Stimulated activated CD4-positive, alpha-beta T cell treated with anti-CD3 and anti-CD28 coated beads, Interleukin-4, amount 100 ng/mL, for 4 hours (primary cell): ENCODE measurements around the gene PHOSPHO1.
A peak's percentile ranks its signal among the peaks of the same experiment; 100 is the strongest.

Experiments
- DNase-seq, 2 experiments: peaks; one replicate each; pipeline ENCODE4 v3.0.0-alpha.2; 2020

The PHOSPHO1 gene

GRCh38 chr17:49217651-49218413 is 12.8 kb downstream of the PHOSPHO1 start:
- peak in 1 of 2 experiments; percentile 62 for DNase-seq

- no peak for DNase-seq
Measured at GRCh38 chr17:49216953-49217650, 13.5 kb downstream of the PHOSPHO1 start.

DNA sequence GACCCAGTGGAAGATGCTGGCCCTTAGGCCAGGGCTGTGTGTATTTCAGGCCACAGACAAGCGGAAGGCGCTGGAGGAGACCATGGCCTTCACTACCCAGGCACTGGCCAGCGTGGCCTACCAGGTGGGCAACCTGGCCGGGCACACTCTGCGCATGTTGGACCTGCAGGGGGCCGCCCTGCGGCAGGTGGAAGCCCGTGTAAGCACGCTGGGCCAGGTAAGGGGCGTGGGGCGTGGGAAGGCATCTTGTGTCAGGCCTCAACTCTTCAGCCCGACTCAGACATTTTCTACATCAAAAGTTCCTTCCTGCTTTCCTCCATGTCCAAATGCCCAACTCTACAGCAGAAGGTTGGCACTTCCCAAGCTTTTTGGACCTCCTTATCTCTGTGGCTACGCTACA is 14.1 kb downstream of the PHOSPHO1 start:
- DNase-seq, result no peak

DNA sequence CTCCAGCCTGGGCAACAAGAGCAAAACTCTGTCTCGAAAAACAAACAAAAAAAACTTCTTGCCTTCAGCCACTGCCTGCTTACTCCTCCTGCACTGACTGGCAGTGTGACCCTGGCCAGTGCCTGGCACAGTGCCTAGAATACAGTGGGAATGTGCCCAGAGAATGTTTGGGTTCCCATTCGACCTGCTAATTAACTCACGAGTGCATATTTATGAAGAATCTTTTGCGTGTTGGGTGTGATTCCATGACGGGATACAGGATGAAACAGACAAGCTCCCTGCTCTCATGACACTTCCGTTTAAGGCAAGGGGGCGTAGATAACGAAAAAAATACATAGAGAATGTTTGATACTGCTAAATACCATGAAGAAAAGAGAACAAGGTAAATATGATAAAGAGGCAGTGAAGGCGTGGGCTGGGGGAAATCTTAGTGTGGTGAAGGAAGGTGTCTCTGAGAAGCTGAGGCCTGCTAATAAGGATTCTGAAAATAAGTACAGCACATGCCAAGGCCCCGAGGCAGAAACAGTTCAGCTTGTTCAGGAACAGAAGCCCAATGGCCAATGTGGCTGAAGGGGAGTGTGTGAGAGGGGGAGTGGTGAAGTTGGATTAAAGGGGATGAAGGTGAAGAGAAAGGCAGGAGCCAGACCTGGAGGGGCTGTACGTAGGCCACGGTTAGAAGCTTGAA is 15.8 kb downstream of the PHOSPHO1 start:
- DNase-seq, result no peak

DNA sequence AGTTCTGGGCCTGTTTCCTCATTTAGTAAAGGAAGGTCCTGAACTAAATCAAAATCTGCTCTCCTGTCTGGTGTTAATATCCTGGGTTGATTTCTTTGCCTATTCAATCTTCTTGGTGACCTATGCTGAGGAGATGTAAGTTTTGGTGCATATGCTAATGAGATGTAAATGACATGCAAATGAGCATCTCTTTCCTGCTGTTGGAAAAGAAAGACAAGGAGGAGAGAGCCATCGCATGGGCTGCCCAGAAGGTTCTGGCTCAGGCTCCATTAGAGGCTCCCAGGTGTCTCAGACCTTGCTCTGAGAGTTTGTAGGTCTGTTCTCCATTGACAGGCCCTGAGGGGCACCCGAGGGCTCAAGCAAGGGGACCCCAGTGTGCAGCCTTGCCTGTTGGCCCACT is 16.7 kb downstream of the PHOSPHO1 start:
- no peak for DNase-seq

DNA sequence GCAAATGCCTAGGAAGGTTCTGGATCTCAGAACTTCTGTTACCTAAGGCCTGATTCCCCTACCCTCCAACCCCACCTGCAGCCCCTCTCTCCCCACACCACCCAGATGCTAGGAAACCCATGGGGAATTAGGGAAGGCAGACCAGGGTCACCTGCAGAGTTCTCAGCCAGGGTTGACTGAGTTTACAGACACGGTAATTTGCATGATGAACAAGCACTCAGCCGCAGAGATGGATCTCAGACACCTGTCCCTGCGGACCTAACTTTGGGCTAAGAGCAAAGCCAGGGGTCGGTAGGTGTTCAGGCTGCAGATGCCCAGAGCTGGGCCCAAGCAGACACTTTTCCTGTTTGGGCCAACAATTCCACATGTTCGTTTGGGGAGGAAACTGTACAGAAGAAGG is 17.2 kb downstream of the PHOSPHO1 start:
- no peak for DNase-seq

DNA sequence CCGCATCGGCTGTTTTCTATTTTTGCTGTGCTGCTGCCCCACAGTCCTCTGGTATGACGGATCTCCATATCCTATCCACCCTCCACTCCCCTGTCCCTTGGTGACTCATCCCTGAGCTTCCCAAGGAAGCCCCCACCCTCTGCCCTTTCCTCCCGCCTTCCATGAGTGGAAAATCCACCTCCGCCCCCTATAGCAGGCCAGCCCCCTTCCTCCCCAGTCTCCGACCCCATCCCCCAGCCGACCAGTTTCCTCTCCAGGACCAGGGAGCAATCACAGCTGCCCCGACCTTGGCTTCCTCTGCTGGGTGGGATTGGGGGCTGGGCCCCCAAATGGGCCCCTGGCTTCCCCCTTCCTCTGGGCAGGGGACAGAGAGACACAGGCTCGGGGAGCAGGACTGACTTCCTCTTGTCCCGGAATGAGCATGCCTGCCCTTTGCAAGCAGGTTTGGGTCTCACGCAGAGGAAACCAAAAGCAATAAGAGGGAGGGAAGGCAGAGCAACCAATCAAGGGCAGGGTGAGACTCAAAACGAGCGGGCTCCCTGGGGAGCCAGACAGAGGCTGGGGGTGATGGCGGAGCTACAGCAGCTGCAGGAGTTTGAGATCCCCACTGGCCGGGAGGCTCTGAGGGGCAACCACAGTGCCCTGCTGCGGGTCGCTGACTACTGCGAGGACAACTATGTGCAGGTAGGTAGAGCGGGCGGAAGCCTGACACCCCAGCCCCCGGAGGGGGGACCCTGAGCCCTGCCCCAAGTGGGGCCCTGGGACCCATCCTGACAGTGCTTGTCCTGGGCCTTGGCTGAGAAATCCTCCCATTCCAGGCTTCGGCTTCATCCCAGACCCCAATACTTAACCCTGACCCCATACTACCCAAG is 20.2 kb downstream of the PHOSPHO1 start, which contains the start of the genes ABI3 and GNGT2:
Gene ABI3 (plus strand): TSS at position 550 of the 872 bp plus-strand sequence. CDS start 18 bp downstream, at position 568.
Gene GNGT2 (minus strand): TSS at position 417 of the 872 bp plus-strand sequence. CDS start 3,152 bp downstream, outside the sequence.
- DNase-seq, result peak; percentile 53 to 58

DNA sequence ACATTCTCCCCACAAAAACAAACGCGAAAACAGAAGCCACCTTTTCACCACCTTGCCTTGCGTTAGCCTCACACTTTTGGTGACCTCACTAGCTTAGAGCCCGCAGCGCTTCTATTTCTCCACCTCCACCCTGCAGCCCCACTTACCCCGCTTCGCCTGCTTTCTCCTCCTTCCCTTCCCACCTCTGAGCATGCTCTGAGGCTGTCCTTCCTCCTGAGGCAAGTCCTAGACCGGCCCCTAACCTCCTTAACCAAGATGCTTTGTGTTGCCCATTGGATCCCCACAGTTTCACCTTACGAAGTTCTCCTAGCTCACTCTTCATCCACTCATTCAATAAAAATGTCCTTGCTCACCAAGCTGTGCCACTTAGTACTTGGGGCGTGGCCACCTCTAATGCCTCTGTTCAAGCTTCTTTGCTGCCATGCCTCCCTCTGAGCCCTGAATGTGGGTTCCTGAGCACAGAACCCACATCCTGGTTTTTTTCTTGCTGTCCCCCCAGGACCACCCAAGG is 21.5 kb downstream of the PHOSPHO1 start:
- no peak for DNase-seq

DNA sequence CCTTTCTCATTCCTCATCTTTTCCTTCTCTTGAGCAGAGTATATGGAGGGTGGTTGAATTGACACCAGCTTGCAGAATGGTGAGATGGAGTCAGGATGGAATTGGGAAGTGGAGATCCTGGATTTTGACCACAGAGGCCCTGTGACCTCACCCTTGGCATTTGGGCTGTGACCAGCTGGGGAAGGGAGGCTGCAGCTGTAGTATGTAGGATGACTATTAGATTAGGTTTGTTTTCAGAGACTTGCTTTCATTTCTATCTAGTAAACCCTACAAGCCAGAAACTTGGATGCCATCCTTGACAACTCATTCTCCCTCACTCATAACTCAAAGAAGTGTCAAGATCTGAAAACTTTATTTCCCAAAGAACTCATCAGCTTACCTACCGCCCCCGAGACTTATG is 26.1 kb downstream of the PHOSPHO1 start:
- DNase-seq, result no peak

DNA sequence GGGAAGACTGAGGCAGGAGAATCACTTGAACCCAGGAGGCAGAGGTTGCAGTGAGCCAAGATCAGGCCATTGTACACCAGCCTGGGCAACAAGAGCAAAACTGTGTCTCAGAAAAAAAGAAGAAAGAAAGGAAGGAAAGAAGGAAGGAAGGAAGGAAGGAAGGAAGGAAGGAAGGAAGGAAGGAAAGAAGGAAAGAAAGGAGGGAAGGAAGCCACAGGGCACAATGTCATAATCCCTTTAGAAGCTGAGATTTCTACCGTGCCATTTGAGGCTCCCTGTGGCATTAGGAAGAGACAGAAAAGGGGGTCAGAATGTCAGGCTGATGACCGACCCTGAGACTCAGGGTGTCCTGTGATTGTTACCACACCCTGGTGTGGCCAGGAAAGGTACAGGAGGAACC is 26.8 kb downstream of the PHOSPHO1 start:
- no peak for DNase-seq

DNA sequence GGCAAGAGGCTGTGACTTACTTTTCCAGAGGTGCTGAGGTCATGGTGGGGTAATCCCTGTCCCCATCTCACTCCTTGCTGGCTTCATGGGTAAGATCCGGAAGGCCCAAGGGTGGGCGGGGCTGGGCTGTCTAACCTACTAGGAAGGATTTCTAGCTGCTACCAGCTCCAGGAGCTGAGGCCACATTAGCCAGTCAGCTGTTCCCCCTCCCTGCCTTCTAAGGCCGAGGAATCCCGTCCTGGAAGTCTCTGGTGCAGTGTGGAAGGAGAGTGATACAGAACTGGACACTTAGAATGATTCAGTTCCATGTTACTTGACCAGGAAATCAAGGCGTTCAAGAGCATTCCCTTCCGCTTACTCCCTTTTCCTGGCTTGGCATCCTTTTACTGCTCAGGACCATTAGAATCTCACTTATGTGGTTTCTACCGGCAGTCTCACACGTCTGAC is 29.1 kb downstream of the PHOSPHO1 start:
- no peak for DNase-seq

GRCh38 chr17:49200423-49201083 is 30.0 kb downstream of the PHOSPHO1 start:
- DNase-seq, result no peak

GRCh38 chr17:49198211-49198610 is 32.4 kb downstream of the PHOSPHO1 start:
- no peak for DNase-seq

GRCh38 chr17:49197346-49197998 is 33.1 kb downstream of the PHOSPHO1 start:
- no peak for DNase-seq

DNA sequence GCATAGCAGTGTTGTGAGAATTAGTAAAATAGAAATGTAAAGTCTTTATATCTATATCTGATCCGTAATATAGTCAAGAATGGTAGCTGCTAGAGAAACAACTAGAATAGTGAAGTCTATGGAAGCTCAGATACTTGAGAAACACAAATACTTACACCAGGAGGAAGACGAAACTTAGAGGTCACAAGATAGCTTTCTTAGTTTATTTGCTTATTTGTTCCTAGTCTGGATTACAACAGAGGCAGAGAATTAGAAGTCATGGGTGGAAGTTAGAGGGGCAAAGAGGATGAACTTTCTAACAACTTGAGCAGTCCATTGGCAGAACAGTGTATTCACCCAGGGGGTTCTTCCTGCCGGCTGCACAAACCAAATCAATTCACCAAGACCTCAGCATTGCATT is 34.1 kb downstream of the PHOSPHO1 start:
- no peak for DNase-seq

DNA sequence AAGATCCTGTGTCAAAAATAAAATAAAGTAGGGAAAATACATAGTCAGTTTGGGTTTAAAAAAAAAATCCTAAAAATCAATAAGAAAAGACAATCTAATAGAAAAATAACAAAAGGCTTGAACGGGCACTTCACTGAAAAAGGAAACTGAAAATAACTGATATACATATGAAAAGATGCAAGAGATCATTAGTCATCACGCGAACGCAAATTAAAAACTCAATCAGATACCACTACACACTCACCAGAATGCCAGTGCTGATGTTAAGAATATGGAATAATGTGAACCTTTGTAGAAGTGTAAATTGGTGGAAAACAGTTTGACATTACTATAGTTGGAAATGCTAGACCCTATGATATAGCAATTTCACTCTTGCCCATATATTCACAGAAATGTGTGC is 34.8 kb downstream of the PHOSPHO1 start:
- DNase-seq, result no peak

GRCh38 chr17:49194297-49194607 is 36.3 kb downstream of the PHOSPHO1 start:
- no peak for DNase-seq

- DNase-seq, result no peak
Measured at GRCh38 chr17:49193513-49194296, 36.9 kb downstream of the PHOSPHO1 start.

DNA sequence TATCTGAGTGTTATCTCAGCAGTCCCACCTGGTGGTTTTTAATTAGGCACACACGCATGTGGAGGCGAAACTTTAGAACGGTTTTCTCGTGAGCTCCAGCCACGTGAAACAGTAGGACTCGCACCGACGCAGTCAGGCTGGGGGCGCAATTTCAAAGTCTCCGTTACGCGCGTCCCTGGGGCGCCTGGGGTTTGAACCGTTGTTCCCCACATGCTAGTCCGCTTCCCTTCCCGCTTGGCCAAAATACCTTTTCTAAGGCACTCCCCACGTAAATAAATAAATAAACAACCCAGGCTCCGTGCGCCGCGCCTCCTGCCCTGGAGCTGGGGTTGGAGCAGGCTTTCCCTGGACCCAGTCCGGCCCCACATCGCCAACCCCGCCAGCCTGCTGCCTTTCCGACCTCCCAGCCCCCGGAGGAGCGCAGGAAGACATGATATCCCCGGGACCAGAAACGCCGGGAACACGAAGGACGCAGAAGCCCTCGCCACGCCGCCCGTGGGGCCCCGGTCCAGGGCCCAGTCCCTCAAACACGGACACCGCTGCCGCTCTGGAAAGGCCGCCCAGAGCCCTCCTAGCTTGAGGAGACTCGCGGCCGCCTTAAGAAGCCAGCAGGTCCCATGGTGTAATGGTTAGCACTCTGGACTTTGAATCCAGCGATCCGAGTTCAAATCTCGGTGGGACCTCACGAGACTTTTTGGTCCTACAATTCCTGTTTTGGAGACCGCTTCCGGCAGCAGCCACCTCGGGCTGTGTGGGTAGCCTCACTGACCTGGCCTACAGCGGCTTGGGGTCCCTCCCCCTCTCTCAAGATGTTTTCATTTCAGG is 38.5 kb downstream of the PHOSPHO1 start:
- DNase-seq, result peak; percentile 89 to 92
